Stimulated activated CD4-positive, alpha-beta T cell treated with anti-CD3 and anti-CD28 coated beads, Interleukin-2, amount 100 ng/mL, for 48 hours (primary cell): ENCODE data around the gene SLC2A3.
"Not testable (repeated sequence)": the region's sequence is repeated elsewhere in the genome, so short reads cannot be mapped to it uniquely, and the experiment has no call there.

ENCODE experiments used
- DNase-seq, 2 donors: peaks; one replicate each; pipeline ENCODE4 v3.0.0-alpha.2; 2020

Gene SLC2A3

DNA sequence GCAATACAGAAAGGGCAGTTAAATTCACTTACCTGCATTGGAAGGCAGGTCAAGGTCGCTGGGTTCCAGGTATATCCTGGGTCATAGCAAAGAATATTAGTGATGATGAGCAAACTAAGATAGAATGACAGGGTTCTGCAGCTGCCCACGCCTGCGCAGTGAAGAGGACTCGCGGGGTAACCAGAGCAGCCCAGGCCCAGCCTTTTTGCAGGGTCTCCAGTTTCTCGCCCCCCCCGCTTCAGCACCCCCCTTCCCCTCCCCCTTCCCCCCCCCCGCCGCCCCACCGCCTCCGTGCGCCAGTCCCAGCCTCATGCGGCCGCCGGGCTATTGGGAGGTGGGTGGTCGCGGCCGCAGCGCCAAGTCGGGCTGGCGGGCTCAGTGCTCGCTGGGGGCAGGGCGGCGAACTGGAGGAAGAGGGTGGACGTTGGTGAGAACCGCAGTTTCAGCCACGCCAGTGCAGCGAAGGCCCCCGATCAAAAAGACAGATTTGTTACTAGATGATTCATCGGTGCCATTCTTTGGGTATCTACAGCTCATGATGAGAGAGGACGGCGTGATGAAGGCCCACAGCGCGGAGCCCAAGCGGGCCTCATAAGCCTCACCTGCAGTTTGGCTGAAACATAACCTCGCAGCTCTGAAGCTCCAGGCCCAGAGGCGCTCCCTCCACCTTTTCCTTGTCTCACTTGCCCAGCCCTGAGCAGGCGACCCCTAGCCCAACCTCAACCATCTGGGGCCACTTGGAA lies 20.2 kb downstream of the SLC2A3 start:
- DNase-seq = no peak

DNA sequence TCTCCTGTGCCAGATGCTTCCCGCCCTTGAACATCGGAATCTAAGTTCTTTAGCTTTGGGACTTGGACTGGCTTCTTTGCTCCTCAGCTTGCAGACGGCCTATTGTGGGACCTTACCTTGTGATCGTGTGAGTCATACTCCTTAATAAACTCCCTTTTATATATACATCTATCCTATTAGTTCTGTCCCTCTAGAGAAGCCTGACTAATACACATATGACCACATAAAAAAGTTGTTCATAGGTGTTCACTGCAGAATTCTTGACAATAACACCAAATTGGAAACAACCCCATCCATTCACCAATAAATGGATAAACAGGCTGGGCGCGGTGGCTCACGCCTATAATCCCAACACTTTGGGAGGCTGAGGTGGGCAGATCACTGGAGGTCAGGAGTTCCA lies 25.9 kb downstream of the SLC2A3 start:
- not testable (repeated sequence) for DNase-seq

DNA sequence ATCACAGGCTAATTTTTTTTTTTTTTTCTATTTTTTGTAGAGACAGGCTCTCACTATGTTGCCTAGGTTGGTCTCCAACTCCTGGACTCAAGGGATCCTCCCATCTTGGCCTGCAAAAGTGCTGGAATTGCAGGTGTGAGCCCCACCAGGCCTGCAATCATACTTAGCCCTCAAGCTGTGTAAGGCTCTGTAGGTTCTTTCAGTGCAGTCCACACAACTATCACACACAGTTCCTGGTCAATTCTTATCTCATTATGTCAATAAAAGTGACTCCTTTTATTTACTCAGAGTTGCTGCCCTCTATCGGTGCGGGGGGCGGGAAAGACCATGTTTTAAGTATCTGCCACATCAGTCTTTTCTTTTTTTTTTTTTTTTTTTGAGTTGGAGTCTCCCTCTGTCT lies 29.0 kb downstream of the SLC2A3 start:
- DNase-seq = no peak

GRCh38 chr12:7906303-7906702 lies 29.7 kb downstream of the SLC2A3 start:
- not testable (repeated sequence) for DNase-seq

DNA sequence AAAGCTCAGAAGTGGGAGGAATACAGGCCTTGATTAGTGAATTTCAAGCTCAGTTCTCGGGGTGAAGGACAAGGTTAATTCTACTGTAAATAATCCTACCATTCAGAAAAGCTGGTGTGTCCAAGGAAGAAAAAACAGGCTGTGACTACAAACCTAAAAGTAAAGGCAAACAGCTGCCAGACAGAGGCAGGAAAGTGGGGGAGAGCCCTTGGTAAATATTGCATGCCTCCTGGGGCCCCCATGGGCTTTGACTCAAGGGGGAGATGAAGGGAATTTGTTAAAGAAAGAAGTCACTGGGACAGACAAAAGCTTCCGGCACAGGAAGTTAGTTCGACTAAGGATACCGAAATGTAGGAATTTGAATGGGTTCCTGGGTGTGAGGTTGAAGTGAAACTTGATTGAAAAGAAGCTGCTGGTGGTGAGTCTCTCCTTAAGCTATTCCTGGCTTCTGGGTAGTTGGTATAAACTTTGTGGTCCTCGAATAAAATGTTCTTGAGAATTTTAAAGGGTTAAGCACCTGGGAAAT lies 30.3 kb downstream of the SLC2A3 start:
- not testable (repeated sequence) for DNase-seq

- no peak for DNase-seq
These were observed 30.9 kb downstream of the SLC2A3 start for GRCh38 chr12:7905071-7905470.

GRCh38 chr12:7902416-7902815 lies 33.6 kb downstream of the SLC2A3 start:
- not testable (repeated sequence) for DNase-seq

DNA sequence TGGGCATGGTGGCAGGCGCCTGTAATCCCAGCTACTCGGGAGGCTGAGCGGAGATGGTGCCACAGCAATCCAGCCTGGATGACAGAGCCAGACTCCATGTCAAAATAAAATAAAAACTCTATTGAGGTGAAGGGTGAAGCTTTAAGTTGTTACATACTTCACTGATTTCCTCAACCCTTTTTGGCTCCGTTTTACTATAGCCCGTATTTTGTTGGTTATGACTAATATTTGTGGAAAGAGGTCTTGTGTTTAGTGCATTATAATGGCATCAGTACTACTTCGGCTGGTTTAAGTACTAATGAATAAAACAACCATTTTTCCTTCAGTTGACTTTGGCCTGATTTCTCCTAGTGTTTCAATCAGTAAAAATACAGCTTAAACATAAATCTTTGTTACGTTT lies 36.2 kb downstream of the SLC2A3 start:
- DNase-seq = no peak

DNA sequence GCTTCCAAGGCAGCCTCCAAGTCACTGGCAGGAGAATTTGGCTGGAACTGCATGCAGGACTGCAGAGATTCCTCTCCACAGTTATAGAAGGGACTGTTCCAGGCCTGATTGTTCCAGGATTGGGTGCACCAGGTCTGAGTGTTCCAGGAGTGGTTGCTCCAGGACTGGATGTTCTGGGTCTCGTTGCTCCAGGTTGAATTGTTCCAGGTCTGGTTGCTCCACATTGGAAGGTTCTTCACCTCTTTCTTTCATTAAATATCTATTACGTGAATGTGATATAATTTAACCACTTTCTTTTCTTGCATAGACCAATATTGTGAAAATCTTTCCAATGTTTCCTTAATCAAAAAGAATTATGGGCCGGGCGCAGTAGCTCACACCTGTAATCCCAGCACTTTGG lies 39.3 kb downstream of the SLC2A3 start:
- DNase-seq = not testable (repeated sequence)

DNA sequence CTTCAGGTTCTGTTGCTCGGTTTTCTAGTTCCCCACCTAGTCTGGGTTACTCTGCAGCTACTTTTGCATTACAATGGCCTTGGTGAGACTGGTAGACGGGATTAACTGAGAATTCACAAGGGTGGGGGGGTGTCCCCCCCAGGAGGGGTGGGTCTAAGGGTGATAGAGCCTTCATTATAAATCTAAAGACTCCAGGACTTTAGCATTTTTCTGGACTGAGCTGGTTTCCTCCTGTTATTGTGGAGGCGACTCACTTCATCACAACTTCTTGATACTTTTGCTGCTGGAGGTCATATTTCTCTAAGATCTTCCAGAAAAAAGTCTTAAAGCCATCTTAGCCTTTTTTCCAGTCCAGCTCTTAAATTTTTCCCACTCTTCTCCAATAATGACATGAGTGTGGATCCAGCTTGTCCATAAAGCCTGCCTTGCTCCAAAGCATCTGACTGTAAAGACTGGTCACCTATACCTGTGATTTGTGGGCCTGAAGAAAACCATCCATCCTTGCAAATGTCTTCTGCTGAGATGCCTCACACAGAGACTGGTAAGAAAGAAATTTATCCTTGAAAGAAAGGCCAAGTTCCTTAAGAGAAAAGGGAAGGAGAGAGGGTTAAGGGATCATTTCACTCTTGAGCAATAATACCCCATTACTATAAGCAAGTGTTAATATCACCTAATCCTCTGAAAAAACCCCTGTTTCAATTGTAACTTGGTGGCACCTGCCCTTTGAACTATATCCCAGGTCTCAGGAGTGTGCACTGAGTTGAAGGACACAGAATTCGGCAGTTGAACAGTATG lies 43.6 kb downstream of the SLC2A3 start:
- no peak for DNase-seq

DNA sequence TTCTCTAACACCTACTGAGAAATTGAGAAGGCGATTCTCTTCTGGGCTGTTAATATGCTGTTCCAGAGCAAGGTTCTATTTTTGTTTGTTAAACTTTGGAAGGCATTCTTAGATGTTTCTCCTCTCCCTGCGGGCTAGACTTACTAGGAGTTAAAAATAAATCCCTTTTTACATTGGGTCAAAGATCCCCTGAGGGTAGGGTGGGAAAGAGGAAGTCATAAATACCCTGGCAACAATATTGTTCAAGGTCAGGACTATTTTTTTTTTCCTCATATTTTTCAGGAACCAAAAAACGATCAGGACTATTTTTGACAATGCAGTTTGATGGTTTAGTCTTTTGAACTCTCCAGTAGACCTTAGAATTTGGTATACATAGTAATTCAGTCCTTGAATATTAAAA lies 51.3 kb downstream of the SLC2A3 start:
- no peak for DNase-seq

DNA sequence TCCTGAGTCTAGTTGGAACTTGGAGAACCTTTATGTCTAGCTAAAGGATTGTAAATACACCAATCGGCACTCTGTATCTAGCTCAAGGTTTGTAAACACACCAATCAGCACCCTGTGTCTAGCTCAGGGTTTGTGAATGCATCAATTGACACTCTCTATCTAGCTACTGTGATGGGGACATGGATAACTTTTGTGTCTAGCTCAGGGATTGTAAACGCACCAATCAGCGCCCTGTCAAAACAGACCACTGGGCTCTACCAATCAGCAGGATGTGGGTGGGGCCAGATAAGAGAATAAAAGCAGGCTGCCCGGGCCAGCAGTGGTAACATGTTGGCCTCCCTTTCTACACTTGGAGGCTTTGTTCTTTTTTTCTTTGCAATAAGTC lies 54.3 kb downstream of the SLC2A3 start:
- not testable (repeated sequence) for DNase-seq

DNA sequence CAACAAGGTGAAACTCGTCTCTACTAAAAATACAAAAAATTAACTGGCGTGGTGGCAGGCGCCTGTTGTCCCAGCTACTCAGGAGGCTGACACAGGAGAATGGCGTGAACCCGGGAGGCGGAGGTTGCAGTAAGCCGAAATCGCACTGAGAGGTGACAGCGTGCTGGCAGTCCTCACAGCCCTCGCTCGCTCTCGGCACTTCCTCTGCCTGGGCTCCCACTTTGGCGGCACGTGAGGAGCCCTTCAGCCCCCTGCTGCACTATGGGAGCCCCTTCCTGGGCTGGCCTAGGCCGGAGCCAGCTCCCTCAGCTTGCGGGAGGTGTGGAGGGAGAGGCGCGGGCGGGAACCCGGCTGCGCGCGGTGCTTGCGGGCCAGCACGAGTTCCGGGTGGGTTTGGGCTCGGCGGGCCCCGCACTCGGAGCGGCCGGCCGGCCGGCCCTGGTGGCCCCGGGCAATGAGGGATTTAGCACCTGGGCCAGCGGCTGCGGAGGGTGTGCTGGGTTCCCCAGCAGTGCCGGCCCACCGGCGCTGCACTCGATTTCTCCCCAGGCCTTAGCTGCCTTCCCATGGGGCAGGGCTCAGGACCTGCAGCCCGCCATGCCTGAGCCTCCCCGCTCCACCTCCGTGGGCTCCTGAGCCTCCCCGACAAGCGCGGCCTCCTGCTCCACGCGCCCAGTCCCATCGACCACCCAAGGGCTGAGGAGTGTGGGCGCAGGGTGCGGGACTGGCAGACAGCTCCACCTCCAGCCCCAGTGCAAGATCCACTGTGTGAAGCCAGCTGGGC lies 54.8 kb downstream of the SLC2A3 start:
- DNase-seq = not testable (repeated sequence)

GRCh38 chr12:7879246-7879645 lies 56.7 kb downstream of the SLC2A3 start:
- DNase-seq = no peak

DNA sequence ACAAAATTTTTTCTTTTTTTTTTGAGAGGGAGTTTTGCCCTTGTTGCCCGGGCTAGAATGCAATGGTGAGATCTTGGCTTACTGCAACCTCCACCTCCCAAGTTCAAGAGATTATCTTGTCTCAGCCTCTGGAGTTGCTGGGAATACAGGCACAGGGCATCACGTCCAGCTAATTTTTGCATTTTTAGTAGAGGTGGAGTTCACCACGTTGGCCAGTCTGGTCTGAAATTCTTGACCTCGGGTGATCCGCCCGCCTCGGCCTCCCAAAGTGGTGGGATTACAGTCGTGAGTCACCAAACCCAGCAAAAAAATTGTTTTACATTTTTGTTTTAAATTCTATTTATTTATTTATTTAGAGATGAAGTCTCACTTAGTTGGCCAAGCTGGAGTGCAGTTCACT lies 58.6 kb downstream of the SLC2A3 start:
- DNase-seq = no peak

- no peak for DNase-seq
These were observed 63.2 kb downstream of the SLC2A3 start, which contains the start of gene SLC2A14 for GRCh38 chr12:7872566-7873319. TSS of gene SLC2A14 (minus strand) at chr12:7872915. CDS start at chr12:7869880, 3,035 bp downstream.

DNA sequence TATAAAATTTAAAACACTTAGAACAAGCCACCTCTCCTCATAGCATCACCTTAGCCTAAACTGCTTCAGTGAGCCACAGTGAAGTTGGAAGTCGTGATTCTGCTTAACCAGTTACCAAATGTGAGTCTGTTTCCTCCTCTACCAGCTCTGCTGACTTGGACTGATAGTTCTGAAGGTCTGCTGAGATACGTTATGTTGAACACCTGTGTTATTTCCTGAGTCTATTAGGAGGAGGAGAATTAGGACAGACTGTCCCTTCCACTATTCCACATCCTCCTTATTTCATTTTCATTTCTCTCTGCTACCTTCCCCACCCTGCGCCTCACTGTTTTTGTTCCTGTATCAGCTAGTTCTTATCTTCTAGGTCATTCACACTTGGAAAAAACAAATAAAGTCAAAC lies 65.7 kb downstream of the SLC2A3 start:
- no peak for DNase-seq
